Gastrocnemius medialis (tissue), 4 donors: ENCODE data around the gene EEFSEC.

Experiments used
- CTCF ChIP-seq, 5 experiments: fragments of 450-650 bp in 3 of 5; fragments of 200-600 bp in 2 of 5; sonication (generic) in 2 of 5; IDR thresholded peaks in 4 of 5; conservative IDR thresholded peaks in 1 of 5; 1 replicate in 4 of 5; 2 replicates in 1 of 5; pipeline ENCODE4 v1.5.1; 2016 to 2019; ENCODE audit warnings: antibody characterized with exemption in 5 of 5, mild to moderate bottlenecking in 3 of 5, moderate library complexity in 3 of 5
- POLR2A ChIP-seq, 2 donors: fragments of 450-650 bp; IDR thresholded peaks; one replicate each; pipeline ENCODE4 v1.6.1; 2017; ENCODE audit warnings: antibody characterized with exemption in 2 of 2, mild to moderate bottlenecking in 2 of 2, moderate library complexity in 2 of 2

GRCh38 chr3:128247666-128248409 is 94.6 kb downstream of the EEFSEC start:
- TF ChIP-seq CTCF (IDR thresholded peaks at IDR 0.05 in 4 of 5, conservative IDR thresholded peaks at IDR 0.05 in 1 of 5) (no peak), POLR2A (IDR thresholded peaks at IDR 0.05) (no peak)
